KMS-11 (cell line): Measurements from ENCODE around the gene JOSD2.
"Not testable (repeated sequence)": the region's sequence is repeated elsewhere in the genome, so short reads cannot be mapped to it uniquely, and the experiment has no call there.

Experiments used
- H2AFZ ChIP-seq: fragments of 200-600 bp; sonication (generic); 2 replicates; pipeline ENCODE4 v1.6.1; 2016; ENCODE audit warnings: antibody characterized with exemption, mixed run types, low read depth
- H3K27ac ChIP-seq: fragments of 200-600 bp; sonication (generic); 2 replicates; pipeline ENCODE4 v1.6.1; 2016; ENCODE audit warnings: mild to moderate bottlenecking, mixed run types
- H3K27me3 ChIP-seq: fragments of 200-600 bp; sonication (generic); 2 replicates; pipeline ENCODE4 v1.6.1; 2017; ENCODE audit warnings: mild to moderate bottlenecking, low read depth, mixed run types, moderate library complexity; ENCODE audit not compliant: insufficient read depth
- H3K36me3 ChIP-seq: fragments of 200-600 bp; sonication (generic); 2 replicates; pipeline ENCODE4 v1.6.1; 2017; ENCODE audit warnings: mild to moderate bottlenecking, mixed run types; ENCODE audit not compliant: insufficient read depth
- H3K4me1 ChIP-seq: fragments of 200-600 bp; sonication (generic); 2 replicates; pipeline ENCODE4 v1.6.1; 2016; ENCODE audit warnings: mild to moderate bottlenecking, low read depth, mixed run types; ENCODE audit not compliant: poor library complexity, severe bottlenecking
- H3K4me2 ChIP-seq: fragments of 200-600 bp; sonication (generic); 2 replicates; pipeline ENCODE4 v1.7.0; 2016; ENCODE audit warnings: mild to moderate bottlenecking, mixed run types
- H3K4me3 ChIP-seq: fragments of 200-600 bp; sonication (generic); IDR thresholded peaks from 2 replicates; pipeline ENCODE4 v1.6.1; 2017; ENCODE audit warnings: low read depth, low read length, mixed read lengths; ENCODE audit not compliant: insufficient read depth
- H3K79me2 ChIP-seq: fragments of 200-600 bp; sonication (generic); 2 replicates; pipeline ENCODE4 v1.6.1; 2016; ENCODE audit warnings: low read depth, mixed run types; ENCODE audit not compliant: insufficient read depth
- H3K9ac ChIP-seq: fragments of 200-600 bp; sonication (generic); 2 replicates; pipeline ENCODE4 v1.6.1; 2016; ENCODE audit warnings: mild to moderate bottlenecking, mixed run types
- H4K20me1 ChIP-seq: fragments of 200-600 bp; sonication (generic); 2 replicates; pipeline ENCODE4 v1.6.1; 2016; ENCODE audit warnings: mild to moderate bottlenecking, mixed run types; ENCODE audit not compliant: insufficient read depth
- TF ChIP-seq, protein P1 (sequence below): fragments of 200-600 bp; sonication (generic); conservative IDR thresholded peaks from 2 replicates; pipeline ENCODE4 v1.6.1; 2017; ENCODE audit warnings: low read depth, mild to moderate bottlenecking, antibody characterized with exemption, low read length, moderate library complexity, mixed read lengths

JOSD2 gene

DNA sequence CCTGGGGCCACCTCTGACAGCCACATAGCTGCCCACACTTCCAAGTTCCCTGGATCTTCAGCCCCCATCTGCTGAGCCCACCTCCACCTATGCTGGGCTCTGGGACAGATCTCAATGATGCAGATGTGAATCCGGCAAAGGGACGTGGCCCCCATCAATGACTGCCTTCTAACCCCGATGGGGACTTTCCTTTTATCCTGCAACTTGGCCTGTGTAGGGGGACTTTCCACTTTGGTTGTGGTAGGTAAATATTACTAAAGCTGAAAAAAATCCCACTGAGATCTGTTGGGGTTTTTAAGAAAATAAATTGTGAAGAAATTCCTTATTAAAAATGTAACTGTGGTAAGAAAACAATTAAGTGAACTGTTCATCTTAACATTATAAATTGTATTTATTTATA is 23.5 kb upstream of the JOSD2 start:
- Histone ChIP-seq H3K4me3 (no peak overlapping the region), H3K79me2 (no peaks in the 10 kb centered on the region), H3K9ac (no peak overlapping the region), H2AFZ (no peak overlapping the region), H3K36me3 (no peaks in the 10 kb centered on the region), H3K4me1 (no peaks in the 10 kb centered on the region), H3K27me3 (peaks cover 50% of the 10 kb centered on the region; the same call in 1 of the 2 replicates), H3K27ac (no peak overlapping the region), H4K20me1 (no peaks in the 10 kb centered on the region), H3K4me2 (no peak overlapping the region)
- TF ChIP-seq, protein P1, sequence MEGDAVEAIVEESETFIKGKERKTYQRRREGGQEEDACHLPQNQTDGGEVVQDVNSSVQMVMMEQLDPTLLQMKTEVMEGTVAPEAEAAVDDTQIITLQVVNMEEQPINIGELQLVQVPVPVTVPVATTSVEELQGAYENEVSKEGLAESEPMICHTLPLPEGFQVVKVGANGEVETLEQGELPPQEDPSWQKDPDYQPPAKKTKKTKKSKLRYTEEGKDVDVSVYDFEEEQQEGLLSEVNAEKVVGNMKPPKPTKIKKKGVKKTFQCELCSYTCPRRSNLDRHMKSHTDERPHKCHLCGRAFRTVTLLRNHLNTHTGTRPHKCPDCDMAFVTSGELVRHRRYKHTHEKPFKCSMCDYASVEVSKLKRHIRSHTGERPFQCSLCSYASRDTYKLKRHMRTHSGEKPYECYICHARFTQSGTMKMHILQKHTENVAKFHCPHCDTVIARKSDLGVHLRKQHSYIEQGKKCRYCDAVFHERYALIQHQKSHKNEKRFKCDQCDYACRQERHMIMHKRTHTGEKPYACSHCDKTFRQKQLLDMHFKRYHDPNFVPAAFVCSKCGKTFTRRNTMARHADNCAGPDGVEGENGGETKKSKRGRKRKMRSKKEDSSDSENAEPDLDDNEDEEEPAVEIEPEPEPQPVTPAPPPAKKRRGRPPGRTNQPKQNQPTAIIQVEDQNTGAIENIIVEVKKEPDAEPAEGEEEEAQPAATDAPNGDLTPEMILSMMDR = no peak

DNA sequence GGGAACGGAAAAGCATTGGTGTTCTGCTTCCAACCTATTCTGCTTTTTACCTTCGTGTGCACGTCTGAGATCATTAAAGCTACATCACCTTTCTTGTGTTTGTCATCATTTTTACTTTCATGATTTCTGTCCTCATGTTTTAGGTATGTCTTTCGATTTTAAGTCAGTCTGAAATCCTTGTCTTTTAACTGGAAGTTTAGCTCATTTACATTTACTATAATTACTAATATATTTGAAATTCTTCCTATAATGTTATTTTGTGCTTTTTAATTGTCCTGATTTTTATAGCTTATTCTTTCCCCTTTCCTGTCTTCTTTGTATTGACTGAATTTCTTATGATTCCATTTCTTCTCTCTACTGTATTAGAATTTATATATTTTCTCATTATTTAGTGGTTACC is 22.0 kb upstream of the JOSD2 start:
- no peaks in the 10 kb centered on the region for H4K20me1 ChIP-seq
- H3K27ac ChIP-seq = no peak overlapping the region
- no peaks in the 10 kb centered on the region for H3K79me2 ChIP-seq
- H3K4me2 ChIP-seq = no peak overlapping the region
- no peaks in the 10 kb centered on the region for H3K36me3 ChIP-seq
- TF ChIP-seq, protein P1 = no peak
- H3K4me3 ChIP-seq = no peak overlapping the region
- H3K27me3 ChIP-seq = peaks cover 64% of the 10 kb centered on the region
- H3K9ac ChIP-seq = no peak overlapping the region
- no peak overlapping the region for H2AFZ ChIP-seq
- no peaks in the 10 kb centered on the region for H3K4me1 ChIP-seq

DNA sequence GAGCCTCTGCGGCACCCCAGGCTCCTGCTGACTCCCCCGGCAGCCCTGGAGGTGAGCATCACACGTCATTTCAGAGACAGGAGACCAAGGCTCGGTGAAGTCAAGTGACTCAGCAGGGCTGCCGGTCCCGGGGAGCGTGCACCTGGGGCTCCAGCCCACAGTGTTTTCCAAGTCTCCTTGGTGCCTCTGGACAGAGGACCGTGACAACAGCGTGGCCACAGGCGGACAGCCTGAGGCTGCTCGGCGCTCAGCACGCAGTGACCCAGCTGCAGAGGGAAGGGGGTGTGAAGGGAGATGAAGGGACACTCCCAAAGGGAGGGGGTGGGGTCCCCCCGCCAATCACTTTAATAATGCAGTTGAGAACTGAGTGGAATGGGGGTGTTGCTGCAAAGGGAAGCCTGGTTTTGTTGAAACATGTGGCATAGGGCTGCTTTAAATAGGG is 20.2 kb upstream of the JOSD2 start:
- Histone ChIP-seq H3K79me2 (no peaks in the 10 kb centered on the region), H3K9ac (no peak overlapping the region), H3K36me3 (no peaks in the 10 kb centered on the region), H3K4me2 (no peak overlapping the region), H3K27me3 (peaks cover 71% of the 10 kb centered on the region), H3K4me1 (no peaks in the 10 kb centered on the region), H3K27ac (no peak overlapping the region), H4K20me1 (no peaks in the 10 kb centered on the region), H3K4me3 (no peak overlapping the region), H2AFZ (no peak overlapping the region)
- TF ChIP-seq, protein P1 = no peak

DNA sequence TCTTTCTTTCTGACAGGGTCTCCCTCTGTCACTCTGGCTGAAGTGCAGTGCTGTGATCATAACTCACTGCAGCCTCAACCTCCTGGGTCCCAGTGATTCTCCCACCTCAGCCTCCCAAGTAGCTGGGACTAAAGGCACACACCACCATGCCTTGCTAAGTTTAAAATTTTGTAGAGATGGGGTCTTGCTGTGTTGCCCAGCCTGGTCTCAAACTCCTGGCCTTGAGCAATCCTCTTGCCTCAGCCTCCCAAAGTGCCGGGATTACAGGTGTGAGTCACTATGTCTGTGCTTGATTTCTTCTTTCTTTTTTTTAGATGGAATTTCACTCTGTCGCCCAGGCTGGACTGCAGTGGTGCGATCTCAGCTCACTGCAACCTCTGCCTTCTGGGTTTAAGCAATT is 17.1 kb upstream of the JOSD2 start:
- peaks cover 79% of the 10 kb centered on the region for H3K27me3 ChIP-seq
- not testable (repeated sequence) for H3K79me2 ChIP-seq, H3K4me3 ChIP-seq, H3K27ac ChIP-seq, H3K36me3 ChIP-seq, H3K4me1 ChIP-seq, H4K20me1 ChIP-seq, H3K4me2 ChIP-seq, H2AFZ ChIP-seq, H3K9ac ChIP-seq

DNA sequence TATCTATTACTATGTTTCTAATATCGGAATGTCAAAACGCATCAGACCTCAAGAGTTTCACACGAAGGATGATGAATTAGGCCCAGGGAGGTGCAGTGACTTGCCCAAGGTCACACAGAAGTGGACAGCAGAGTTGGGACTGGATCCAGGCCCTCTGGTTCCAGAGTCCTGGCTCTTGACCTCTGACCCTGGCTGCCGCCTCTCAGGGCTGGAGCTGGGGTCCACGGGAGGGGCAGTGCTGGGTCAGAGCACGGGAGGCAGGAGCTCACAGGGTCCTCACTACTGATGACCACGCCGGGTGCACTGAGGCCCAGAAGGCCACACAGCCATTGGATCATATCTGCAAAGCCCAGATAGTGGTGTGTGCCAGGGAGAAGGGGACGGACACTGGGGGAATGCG is 11.9 kb upstream of the JOSD2 start:
- no peak overlapping the region for H2AFZ ChIP-seq
- H3K4me1 ChIP-seq = no peaks in the 10 kb centered on the region
- H4K20me1 ChIP-seq = no peaks in the 10 kb centered on the region
- peaks cover 72% of the 10 kb centered on the region for H3K27me3 ChIP-seq
- no peaks in the 10 kb centered on the region for H3K36me3 ChIP-seq
- H3K9ac ChIP-seq = no peak overlapping the region
- no peak overlapping the region for H3K4me2 ChIP-seq
- no peaks in the 10 kb centered on the region for H3K79me2 ChIP-seq
- H3K4me3 ChIP-seq = no peak overlapping the region
- TF ChIP-seq, protein P1 = no peak
- no peak overlapping the region for H3K27ac ChIP-seq
